HG02852 (cell line): Measurements from ENCODE around the gene KAT7.
A peak's percentile ranks its signal among the peaks of the same experiment; 100 is the strongest.

Source experiments
- ATAC-seq: cut with Tn5 transposase; IDR thresholded peaks from one replicate; pipeline ENCODE4 v1.9.1; 2021; ENCODE audit warnings: mild to moderate bottlenecking, moderate library complexity; ENCODE audit not compliant: unreplicated experiment

The KAT7 gene

GRCh38 chr17:49760296-49760695 lies 28.2 kb upstream of the KAT7 start:
- ATAC-seq = no peak

- no peak for ATAC-seq
Measured at GRCh38 chr17:49760932-49761558, 27.4 kb upstream of the KAT7 start.

DNA sequence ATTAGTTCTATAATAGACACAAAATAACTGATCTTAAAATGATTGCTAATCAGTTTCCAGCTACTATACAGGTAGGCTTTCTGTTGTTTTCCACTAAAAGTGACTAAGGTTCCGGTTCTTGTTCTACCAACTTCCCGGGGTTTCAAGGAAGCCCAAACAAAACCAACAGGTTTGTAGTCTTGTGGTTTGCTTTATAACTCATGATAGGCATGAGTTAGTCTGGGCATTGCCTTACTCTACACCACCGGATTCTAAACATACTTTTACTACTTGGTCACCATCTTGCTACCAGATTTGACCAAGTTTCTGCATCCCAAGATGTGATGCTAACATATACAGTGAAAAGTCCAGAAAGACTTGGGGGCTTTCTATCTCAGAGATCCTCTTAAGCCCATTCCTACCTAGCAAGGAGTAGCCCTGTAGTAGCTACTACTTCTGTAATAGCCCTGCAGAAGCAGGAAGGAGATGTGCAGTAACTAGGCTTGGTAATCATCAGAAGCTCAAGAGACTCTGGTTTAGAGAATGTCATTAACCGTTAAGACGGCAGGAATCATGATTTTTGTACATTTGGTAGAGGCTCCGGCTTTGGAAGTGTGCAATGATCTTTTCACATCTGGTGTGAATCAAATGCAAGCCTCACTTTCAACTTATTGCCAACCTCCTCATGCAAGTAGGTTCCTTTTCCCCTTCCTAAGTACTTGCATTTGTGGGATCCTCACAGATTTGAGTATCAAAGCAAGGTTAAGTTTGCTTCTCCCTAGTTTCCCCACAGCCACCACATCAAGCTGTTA lies 26.1 kb upstream of the KAT7 start:
- ATAC-seq = no peak

- ATAC-seq = peak; percentile 92
Measured at GRCh38 chr17:49763735-49764558, 24.5 kb upstream of the KAT7 start, which contains the start of gene FAM117A. FAM117A (minus strand) TSS chr17:49764131; CDS start chr17:49764087, 44 bp downstream.

DNA sequence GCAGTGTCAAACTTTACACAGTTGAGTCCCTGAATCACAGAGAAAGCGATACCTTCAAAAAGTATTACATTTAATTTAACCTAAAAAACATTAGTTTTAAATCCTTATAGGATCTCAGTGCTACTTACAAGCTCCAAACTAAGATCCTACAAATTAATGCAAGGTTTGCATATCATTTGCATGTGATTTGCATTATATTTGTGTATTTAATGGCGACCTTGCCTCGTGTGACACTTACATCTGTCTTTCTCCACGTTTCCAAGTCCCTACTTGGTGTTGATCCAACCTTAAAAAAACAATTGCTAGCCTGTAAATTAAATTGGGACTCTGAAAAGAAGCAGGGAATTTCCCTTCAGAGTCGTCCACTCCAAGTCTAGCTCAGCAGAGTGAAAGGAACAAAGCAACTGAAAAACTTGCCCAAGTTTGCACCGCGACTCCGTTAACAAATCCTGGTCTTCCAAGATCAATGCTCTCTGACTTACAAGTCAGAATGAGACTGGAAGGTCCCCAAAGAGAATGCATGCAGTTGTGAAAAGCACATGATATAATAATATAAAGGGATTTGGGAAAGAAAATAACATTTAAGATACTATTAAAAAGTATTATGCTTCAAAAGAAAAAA lies 23.8 kb upstream of the KAT7 start:
- ATAC-seq = no peak

- no peak for ATAC-seq
Measured at GRCh38 chr17:49766918-49767530, 21.5 kb upstream of the KAT7 start.

- no peak for ATAC-seq
Measured at GRCh38 chr17:49775546-49776260, 12.8 kb upstream of the KAT7 start.

GRCh38 chr17:49776551-49777300 lies 11.8 kb upstream of the KAT7 start:
- ATAC-seq = no peak

GRCh38 chr17:49777563-49777962 lies 10.9 kb upstream of the KAT7 start:
- no peak for ATAC-seq

- no peak for ATAC-seq
Measured at GRCh38 chr17:49779156-49779738, 9.2 kb upstream of the KAT7 start.

- no peak for ATAC-seq
Measured at GRCh38 chr17:49779739-49780231, 8.7 kb upstream of the KAT7 start.

GRCh38 chr17:49783071-49783715 lies 5.3 kb upstream of the KAT7 start:
- no peak for ATAC-seq

DNA sequence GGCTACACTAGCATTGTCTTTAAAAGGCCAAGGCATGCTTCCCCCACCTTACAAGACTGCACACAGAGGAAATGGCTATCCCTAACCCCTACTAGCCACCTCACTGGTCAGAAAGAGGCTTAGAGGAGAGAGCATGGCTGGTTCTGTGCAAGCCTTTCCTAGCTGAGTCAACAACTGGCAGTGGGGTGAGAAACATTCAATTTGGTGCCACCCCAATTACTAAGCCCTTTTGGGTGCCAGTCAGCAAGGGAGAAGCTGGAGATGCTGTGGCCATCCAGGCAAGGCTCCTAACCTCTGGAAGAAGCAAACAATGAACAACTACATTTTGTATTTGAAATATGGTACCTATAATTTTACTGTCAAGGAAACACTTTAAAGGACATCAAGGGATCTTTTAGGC lies 4.7 kb upstream of the KAT7 start:
- ATAC-seq = no peak

GRCh38 chr17:49784636-49785035 lies 3.8 kb upstream of the KAT7 start:
- ATAC-seq = no peak

GRCh38 chr17:49787884-49788477 lies 500 bp upstream of the KAT7 start:
- ATAC-seq = no peak

DNA sequence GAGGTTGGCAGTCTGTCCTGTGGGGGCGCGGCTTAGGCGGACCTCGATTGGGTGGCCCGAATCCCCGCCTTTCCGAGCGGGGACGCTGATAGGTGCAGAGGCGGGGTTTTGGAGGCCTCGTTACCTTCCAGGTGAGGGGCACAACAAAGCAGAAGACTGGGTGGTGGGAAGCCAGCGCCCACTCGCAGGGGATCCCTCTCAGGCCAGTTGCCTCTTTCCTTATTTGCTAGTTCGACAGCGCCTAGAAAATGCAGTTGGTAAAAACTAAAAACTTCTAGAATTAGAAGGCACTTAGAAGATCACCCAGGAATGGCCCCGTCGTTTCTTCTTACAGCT lies 730 bp downstream of the KAT7 start:
- no peak for ATAC-seq

DNA sequence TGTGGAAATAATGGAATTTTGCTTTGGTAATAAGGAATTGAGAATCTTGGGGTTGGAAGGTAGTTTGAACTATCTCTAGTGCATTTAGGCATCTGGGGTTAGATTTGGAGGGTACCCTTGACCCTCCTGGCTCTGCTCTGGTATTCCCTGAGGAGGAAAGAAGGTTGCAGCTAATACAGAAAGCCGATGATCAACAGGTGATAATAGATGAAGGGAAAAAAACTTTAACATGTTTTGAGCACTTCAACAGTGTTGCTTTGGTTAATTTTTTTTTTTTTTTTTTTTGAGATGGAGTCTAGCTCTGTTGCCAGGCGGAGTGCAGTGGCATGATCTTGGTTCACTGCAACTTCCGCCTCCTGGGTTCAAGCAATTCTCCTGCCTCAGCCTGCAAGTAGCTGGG lies 4.8 kb downstream of the KAT7 start:
- ATAC-seq = no peak

- ATAC-seq = no peak
Measured at GRCh38 chr17:49795372-49795771, 6.9 kb downstream of the KAT7 start.
